ENCODE results near the gene RERE.
"Not testable (repeated sequence)": the region's sequence is repeated elsewhere in the genome, so short reads cannot be mapped to it uniquely, and the experiment has no call there.

The RERE gene

GRCh38 chr1:8631163-8631562, 186.3 kb downstream of the RERE start:
- no peak for DNase-seq

GRCh38 chr1:8629241-8630091, 188.0 kb downstream of the RERE start:
- no peak for DNase-seq

- DNase-seq, result no peak
Observed at GRCh38 chr1:8628606-8629005, 188.8 kb downstream of the RERE start.

- no peak for DNase-seq
Observed at GRCh38 chr1:8627728-8628127, 189.7 kb downstream of the RERE start.

DNA sequence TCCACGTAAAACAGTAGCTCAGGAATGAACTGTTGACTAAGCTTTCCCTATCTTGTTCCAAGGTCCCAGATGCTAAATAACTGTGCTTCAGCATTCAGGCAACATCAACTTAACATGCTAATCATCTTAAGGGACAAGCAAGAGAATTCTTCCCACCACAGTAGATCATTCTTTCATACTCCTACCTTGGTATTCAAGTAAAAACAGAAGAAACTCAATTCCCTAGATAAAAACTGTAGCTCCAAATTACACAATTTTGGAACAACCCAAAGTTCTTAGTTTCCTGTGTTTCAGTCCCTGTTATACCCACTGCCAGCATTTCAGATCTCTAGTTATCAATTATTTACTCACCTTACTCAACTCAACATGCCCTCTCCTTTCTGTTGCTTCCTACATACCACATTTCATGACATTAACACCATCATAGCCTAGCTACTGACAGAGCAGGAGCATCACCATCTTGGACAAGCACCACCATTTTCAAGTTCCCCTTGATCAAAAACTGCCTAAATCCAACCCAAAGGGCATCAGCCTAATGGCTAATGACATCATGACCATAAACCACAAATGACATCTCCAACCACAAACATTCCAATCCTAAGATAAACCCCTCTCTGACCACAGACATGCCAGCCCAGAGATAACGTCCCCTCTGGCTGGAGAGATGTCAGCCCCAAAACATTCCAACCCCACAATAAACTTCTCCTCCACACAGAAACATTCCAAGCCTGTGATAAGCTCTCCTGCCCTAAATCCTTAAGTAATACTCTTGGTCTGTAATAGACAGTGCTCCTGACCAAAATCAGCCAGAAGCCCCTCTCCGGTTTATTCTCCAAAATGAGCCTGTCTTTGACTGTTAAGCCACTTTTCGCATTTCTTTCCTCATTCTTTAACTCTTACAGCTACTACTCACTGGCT, 191.2 kb downstream of the RERE start:
- DNase-seq, result no peak

GRCh38 chr1:8625491-8625890, 191.9 kb downstream of the RERE start:
- no peak for DNase-seq

DNA sequence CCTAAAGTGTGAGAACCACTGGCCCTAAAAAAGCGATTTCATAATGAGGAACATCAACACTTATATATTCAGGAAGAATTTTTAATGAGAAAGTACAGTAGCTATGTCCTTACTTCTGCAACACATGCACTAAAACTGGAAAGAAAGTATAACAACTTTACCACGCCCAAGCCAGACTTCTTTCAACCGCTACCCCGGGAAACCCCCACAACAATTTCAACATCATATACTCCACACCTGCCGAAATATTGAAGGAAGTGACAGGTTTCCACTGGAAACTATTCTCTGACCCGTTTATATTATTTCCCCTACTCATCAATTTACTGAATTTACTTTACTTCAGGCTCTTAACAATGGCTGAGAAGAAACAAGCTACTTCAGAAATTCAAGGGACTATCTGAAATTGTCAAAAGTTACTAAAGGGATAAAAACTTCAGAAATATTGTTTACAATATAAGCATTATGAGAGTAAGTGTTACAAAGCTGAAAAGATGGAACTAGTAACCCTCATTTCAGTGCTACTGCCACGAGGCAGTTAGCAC, 193.7 kb downstream of the RERE start:
- DNase-seq, result not testable (repeated sequence)

- not testable (repeated sequence) for DNase-seq
Observed at GRCh38 chr1:8621785-8622348, 195.6 kb downstream of the RERE start.

- DNase-seq, result not testable (repeated sequence)
Observed at GRCh38 chr1:8621034-8621582, 196.3 kb downstream of the RERE start.

GRCh38 chr1:8619917-8620502, 197.4 kb downstream of the RERE start:
- not testable (repeated sequence) for DNase-seq

DNA sequence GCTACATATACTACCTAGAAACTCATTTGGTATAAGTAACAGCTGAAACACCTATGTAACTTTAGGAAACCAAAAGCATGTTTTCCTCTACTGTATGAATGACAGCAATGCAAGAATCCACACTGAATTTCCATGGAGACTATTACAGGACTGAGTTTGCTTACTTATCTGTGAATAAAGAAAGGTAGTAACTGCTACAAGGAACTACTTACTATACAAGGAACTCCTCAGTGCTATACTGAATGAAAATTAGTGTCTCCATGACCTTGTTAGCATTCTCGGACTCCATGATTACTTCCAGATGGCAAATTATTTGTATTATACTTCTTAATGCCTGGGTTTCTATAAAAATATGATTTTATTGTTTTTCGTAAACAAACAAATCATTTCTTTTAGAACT, 198.0 kb downstream of the RERE start:
- not testable (repeated sequence) for DNase-seq

- DNase-seq, result not testable (repeated sequence)
Observed at GRCh38 chr1:8616791-8617190, 200.6 kb downstream of the RERE start.

DNA sequence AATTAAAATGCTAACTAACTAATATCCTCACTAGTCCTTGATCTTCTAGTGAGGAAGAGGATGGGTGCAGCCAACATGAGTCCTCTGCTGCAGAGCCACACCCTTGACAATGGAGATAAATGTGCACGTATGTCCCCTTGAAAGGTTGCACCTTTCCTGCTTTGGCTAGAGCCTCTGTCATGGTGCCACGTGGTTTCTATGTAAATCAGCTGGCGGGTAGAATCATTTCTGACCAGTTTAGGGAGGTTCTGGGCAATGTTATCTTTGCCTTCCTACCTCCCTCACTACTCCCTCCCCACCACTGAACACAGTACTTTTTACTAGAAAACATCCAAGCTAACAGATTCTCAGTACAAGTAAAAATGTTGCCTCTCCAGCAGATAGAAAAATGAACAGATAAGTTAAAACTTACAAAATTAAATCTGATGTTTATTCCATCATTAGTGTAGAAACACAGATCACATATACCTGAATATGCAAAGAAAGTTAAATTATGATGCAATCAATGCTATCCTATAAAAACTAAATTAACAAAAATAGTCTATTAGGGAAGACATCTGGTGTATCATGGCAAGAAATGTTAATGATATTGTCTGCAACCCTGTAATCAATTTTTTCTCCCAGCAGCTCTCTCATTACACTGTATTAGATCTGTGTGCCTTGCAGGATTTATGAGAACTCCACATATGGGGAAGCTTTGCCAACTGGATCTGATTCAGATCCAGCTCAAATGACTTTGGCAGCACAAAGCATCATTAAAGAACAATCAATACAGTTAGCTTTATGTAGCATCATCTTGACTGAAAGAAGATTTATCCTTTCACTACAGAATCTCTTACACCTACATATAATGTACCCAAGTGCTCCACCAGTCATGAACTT, 205.6 kb downstream of the RERE start:
- not testable (repeated sequence) for DNase-seq

DNA sequence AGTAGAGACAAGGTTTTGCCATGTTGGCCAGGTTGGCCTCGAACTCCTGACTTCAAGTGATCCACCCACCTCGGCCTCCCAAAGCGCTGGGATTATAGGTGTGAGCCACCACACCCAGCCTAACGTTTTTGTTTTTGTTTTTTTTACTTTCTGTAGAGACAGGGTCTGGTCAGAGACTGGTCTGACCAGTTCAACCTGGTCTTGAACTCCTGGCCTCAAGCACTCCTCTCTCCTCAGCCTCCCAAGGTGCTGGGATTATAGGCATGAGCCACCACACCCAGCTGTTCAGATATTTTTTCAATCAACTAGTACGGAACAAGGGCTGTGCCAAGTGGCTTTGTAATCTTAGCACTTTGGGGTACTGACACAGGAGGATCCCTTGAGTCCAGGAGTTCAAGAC, 209.5 kb downstream of the RERE start:
- DNase-seq, result no peak

GRCh38 chr1:8604041-8604945, 213.1 kb downstream of the RERE start:
- DNase-seq, result peak; percentile 37

DNA sequence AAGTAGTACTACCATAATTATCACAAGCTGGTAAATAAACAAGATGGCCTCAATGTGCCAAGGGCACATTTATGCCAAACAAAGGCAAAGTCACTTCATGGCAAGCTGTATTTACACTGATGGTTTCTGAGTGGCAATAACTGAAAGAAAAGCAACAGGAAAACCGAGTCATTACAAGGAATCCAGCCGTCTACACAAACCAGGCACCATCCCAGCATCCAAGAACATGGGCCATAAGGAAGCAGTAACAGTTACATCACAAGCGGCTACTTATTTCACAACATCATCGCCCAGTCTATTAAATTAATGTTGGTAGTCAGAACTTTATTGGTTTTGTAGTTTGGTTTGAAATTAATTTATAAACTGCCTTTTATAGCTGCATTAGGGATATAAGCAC, 214.2 kb downstream of the RERE start:
- DNase-seq, result no peak

GRCh38 chr1:8602471-8603219, 214.8 kb downstream of the RERE start:
- peak; percentile 30 for DNase-seq

DNA sequence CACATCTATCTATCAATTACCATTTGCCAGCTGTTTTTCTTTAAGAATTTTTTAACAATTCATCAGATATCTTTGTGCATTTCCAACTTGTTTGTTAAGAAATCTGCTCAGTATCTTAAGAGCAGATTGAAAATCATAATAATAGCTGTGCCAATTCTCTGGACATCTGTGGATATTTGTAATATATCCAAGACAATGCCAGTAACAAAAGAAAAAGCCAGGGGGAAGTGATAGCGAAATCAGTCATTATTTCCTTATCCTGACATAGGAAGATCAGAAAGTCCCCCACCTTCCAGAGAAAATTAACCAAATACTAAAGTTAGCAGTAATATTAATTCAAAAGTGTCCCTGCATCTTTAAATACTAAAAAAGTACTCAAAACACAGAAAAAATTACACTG, 217.1 kb downstream of the RERE start:
- DNase-seq, result no peak

GRCh38 chr1:8599646-8600212, 217.7 kb downstream of the RERE start:
- DNase-seq, result no peak
